Skeletal muscle satellite cell (primary cell): Measurements from ENCODE around the gene KIN.
"Not testable (repeated sequence)": the region's sequence is repeated elsewhere in the genome, so short reads cannot be mapped to it uniquely, and the experiment has no call there.

Source experiments
- H3K27me3 ChIP-seq: 2 replicates; pipeline ENCODE4 v1.7.0; 2013; ENCODE audit warnings: low read length; ENCODE audit not compliant: control insufficient read depth, insufficient read depth
- H3K36me3 ChIP-seq: 2 replicates; pipeline ENCODE4 v1.7.0; 2013; ENCODE audit warnings: mild to moderate bottlenecking, control low read depth, low read length; ENCODE audit not compliant: insufficient read depth
- H3K4me1 ChIP-seq: 2 replicates; pipeline ENCODE4 v1.7.0; 2013; ENCODE audit warnings: low read length; ENCODE audit not compliant: control insufficient read depth, insufficient read depth
- H3K4me2 ChIP-seq: 2 replicates; pipeline ENCODE4 v1.7.0; 2013; ENCODE audit warnings: mild to moderate bottlenecking, low read length
- H3K4me3 ChIP-seq: 2 replicates; pipeline ENCODE4 v1.7.0; 2013; ENCODE audit warnings: low read length
- H3K9ac ChIP-seq: 2 replicates; pipeline ENCODE4 v1.7.0; 2013; ENCODE audit warnings: mild to moderate bottlenecking, low read depth, low read length, moderate library complexity
- H3K9me3 ChIP-seq: replicated peaks from 2 replicates; pipeline ENCODE4 v1.7.0; 2013; ENCODE audit warnings: mild to moderate bottlenecking, control low read depth, low read length

KIN gene

DNA sequence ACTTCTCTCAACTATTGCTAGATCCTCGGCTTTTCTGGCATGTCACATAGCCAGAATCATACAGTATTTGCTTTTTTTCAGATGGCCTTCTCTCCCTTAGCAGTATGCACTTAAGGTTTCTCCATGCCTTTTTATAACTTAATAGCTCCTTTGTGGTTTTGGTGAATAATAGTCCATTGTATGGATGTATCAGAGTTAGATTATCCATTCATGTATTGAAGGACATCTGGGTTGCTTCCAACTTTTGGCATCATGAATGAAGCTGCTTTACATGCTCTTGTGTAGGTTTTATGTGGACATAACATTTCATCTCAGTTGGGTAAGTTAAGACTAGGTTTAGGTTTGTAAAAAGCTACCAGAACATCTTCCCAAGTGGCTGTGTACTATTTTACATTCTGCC lies 4.7 kb upstream of the KIN start:
- Histone ChIP-seq H3K9ac (no peak overlapping the region), H3K36me3 (peaks cover 7% of the 10 kb centered on the region), H3K4me3 (no peak overlapping the region), H3K9me3 (no peaks in the 10 kb centered on the region), H3K4me2 (no peak overlapping the region), H3K4me1 (peaks cover 35% of the 10 kb centered on the region), H3K27me3 (no peaks in the 10 kb centered on the region)

DNA sequence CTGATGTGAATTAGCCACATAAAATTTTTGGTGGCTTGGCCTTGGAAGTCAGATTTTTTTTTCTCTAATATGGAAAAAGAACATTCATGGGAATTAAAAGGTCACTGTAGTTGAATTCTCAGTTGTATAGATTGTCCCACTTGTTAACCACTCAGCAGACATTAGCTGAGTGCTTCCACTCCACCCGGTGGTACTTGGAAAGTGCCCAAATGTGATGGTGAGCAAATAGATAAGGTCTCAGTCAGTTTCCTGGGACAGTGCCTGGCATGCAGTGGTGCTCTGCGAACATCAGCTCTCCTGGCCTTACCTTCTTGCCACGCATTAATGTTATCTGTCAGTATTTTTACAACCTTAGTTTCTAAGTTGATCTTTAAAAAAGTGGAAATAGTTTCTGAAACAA lies 1.6 kb upstream of the KIN start:
- Histone ChIP-seq H3K4me2 (peak overlapping the region; percentile 96), H3K36me3 (no peaks in the 10 kb centered on the region), H3K9ac (peak overlapping the region; percentile 97), H3K9me3 (no peaks in the 10 kb centered on the region), H3K4me3 (peak overlapping the region; percentile 93), H3K4me1 (peaks cover 40% of the 10 kb centered on the region), H3K27me3 (no peaks in the 10 kb centered on the region)

DNA sequence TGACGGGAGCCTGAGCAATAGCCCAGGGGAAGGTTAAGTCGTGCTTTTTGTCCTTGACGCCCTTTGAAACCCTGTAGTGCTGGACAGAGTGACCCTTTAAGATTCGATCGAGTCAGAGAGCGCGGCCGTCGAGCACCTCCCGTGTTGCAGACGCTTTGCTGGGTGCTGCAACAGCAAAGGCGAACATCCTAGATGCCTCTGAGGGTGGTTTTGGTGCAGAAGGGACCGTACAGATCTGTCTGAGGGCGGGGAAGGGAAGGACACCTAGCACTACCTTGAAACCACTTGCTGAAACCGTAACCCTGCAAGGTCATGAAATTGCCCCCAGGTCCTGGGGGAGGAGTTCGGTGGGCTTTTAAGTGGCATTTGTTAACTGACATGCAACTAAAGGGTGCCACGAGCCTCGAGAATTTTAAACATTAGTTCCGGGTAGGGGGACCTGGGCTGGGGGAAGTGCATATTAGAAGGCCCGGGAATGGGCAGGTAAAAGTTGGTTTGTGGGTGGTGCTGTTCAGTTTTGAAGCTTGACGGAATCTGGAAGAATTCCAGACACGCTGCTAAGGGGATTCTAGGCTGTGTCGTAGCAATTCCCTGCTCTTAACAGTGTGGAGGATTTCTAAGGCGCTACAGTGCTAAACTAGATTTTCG lies 970 bp upstream of the KIN start:
- Histone ChIP-seq H3K4me3 (peak overlapping the region; percentile 93), H3K36me3 (no peaks in the 10 kb centered on the region), H3K9ac (peak overlapping the region; percentile 97), H3K9me3 (no peaks in the 10 kb centered on the region), H3K4me1 (peaks cover 40% of the 10 kb centered on the region), H3K4me2 (peak overlapping the region; percentile 96), H3K27me3 (no peaks in the 10 kb centered on the region)

DNA sequence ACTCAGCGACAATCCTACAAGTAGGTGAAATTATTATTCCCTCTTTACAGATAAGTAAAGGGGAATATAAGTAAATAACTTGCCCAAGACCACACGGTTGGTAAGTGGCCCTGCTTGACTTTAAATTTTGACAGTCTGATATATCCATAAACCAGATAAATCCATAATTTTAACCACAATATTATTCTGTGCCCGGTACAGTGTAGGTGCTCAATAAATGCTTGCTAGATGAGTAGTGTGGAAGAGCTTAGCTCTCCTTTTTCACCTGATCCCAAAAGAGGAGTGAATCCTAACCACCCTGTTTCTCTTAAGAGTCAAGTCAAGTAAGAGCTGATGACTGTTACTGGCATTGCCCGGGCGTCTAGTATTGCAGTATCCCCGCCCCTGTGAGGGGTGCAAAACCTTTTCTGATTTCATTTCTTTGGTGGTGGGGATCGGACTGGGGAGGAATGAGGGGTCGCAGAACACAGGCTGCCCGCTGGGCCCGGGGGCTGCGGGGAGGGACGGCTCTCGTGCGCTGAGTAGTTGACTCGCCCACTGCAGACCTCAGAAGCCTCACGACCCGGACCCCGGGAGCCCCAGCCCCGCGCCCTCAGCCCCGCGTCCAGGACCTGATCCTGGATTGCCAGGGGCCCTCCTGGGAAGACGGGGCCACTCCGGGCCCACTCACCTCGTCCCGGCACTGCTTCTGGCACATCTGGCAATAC lies 490 bp downstream of the KIN start:
- H3K4me1 ChIP-seq: peaks cover 29% of the 10 kb centered on the region
- no peaks in the 10 kb centered on the region for H3K27me3 ChIP-seq

DNA sequence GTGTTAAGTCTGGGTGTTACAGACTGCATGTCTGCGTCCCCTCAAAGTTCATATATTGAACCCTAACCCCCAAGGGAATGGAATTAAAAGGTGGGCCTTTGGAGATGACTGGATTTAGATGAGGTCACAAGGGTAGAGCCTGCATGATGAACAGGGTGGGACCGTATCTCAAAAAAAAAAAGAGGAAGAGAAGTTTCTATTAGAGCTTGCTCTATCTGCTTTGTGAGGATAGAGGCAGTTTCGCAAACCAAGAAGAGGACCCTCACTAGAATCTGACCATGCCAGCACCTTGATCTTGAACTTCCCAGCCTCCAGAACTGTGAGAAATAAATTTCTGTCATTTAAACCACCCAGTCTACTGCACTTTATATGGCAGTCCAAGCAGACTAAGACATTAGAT lies 1.4 kb downstream of the KIN start:
- Histone ChIP-seq H3K4me1 (peaks cover 27% of the 10 kb centered on the region), H3K27me3 (no peaks in the 10 kb centered on the region), H3K9ac (peak overlapping the region; percentile 97), H3K4me2 (peak overlapping the region; percentile 91), H3K4me3 (peak overlapping the region; percentile 93), H3K9me3 (no peaks in the 10 kb centered on the region), H3K36me3 (no peaks in the 10 kb centered on the region)

More for the DNA sequence above, 490 bp downstream of the KIN start:
- Histone ChIP-seq H3K4me2 (peak overlapping the region; percentile 91), H3K9ac (peak overlapping the region; percentile 97), H3K4me3 (peak overlapping the region; percentile 93), H3K36me3 (no peaks in the 10 kb centered on the region), H3K9me3 (no peaks in the 10 kb centered on the region)

DNA sequence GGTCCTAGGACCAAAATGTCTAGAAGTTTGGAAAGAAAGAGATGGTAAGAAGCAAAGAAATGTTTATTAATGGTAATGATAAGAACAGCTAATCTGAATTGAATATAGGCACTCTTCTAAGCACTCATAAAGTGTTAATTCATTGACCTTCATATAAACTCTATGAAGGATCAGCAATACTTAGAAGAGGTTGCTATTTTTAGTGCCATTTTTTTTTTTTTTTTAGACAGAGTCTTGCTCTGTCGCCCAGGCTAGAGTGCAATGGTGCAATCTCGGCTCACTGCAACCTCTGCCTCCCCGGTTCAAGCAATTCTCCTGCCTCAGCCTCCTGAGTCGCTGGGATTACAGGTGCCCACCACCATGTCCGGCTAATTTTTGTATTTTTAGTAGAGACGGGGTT lies 5.6 kb downstream of the KIN start:
- not testable (repeated sequence) for H3K9me3 ChIP-seq, H3K9ac ChIP-seq, H3K4me3 ChIP-seq, H3K27me3 ChIP-seq, H3K4me2 ChIP-seq
- Histone ChIP-seq H3K4me1 (peaks cover 12% of the 10 kb centered on the region), H3K36me3 (peaks cover 33% of the 10 kb centered on the region)

DNA sequence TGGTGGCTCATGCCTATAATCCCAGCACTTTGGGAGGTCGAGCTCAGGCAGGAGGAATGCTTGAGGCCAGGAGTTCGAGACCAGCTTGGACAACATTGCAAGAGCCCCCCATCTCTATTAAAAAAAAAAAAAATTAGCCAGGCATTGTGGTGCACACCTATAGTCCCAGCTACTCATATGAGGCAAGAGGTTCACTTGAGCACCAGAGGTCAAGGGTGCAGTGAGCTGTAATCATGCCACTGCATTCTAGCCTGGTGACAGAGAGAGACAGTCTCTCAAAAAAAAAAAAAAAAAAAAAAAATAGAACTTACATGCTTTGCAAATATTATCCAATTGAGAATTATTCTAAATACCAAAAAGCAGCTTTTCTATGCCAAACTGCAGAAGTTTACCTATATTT lies 11.0 kb downstream of the KIN start:
- no peaks in the 10 kb centered on the region for H3K27me3 ChIP-seq
- H3K4me2 ChIP-seq: no peak overlapping the region
- peaks cover 68% of the 10 kb centered on the region for H3K36me3 ChIP-seq
- no peaks in the 10 kb centered on the region for H3K4me1 ChIP-seq
- no peaks in the 10 kb centered on the region for H3K9me3 ChIP-seq
- H3K4me3 ChIP-seq: no peak overlapping the region
- no peak overlapping the region for H3K9ac ChIP-seq

DNA sequence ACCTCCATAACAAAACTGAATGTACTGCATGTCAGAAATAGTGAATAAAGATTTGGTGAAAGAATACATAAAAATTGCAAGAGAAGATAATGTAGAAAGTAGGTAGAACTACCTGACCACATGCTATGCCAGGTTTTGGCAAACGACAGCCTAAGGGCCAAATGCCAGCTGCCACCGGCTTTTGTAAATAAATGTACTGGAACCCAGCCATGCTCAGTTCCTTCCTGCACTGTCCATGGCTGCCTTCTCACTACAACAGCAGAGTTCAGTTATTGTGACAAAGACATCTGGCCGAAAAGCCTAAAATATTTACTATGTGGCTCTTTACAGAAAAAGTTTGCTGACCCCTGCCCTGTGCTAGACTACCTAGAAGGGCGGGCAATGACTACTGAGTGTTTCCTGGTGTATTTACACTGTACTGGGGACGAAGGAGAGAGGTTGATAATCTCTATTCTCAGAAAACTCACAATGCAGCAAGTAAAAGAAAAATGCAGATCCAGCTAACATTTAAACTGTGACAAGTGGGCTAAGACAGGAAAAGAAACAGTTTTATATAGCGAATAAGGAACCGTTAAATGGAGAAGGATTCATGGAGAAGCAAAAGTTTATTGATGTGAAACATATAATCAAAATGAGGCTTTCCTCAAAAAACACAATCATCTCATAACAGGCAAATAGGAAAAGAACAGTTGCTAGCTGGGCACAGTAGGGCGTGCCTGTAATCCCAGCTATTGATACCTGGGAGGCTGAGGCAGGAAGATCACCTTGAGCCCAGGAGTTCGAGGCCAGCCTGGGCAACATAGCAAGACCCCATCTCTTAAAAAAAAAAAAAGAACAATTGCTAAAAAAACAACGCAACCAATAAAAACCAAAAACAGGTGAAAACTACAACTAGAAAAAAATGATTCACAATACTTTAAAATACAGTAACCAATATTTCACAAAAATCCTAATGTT lies 13.7 kb downstream of the KIN start:
- no peak overlapping the region for H3K9ac ChIP-seq
- H3K9me3 ChIP-seq: no peaks in the 10 kb centered on the region
- H3K4me3 ChIP-seq: no peak overlapping the region
- no peaks in the 10 kb centered on the region for H3K4me1 ChIP-seq
- no peaks in the 10 kb centered on the region for H3K27me3 ChIP-seq
- H3K4me2 ChIP-seq: no peak overlapping the region
- peaks cover 69% of the 10 kb centered on the region for H3K36me3 ChIP-seq

DNA sequence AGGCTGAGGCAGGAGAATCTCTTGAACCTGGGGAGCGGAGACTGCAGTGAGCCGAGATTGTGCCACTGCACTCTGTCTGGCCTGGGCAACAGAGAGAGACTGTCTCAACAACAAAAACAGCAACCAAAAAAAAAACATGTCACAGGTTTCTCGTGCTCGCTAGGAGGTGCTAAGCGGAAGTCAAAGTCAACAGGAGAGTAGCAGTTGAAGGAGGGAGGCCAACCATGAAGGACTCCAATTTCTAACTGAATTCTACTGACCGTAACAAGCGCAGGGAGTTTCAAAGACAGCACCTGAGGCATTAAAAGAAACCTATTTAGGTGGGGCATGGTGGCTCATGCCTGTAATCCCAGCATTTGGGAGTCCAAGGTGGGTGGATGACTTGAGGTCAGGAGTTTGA lies 19.4 kb downstream of the KIN start:
- H3K4me1 ChIP-seq: peaks cover 14% of the 10 kb centered on the region
- no peak overlapping the region for H3K9ac ChIP-seq
- H3K4me3 ChIP-seq: no peak overlapping the region
- H3K36me3 ChIP-seq: peaks cover 64% of the 10 kb centered on the region
- H3K4me2 ChIP-seq: no peak overlapping the region
- no peaks in the 10 kb centered on the region for H3K9me3 ChIP-seq
- no peaks in the 10 kb centered on the region for H3K27me3 ChIP-seq

DNA sequence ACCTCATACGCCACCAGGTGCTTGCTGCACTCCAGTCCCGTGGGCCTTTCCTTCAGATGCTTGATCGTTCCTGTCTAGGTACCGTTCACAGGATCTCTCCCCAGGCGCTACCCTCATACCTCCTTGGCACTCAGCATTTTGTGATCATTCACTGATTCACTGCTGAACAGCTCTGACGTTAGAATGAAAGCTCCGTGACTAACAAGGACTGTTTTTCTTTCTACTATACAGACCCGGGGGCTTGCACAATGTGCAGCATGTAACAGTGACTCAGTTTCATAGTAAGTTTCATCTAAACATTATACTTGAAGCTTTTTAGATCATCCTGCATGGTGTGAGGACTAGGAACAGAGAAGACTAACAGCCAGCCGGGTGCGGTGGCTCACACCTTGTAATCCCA lies 20.6 kb downstream of the KIN start:
- H3K4me3 ChIP-seq: no peak overlapping the region
- no peaks in the 10 kb centered on the region for H3K9me3 ChIP-seq
- H3K9ac ChIP-seq: no peak overlapping the region
- peaks cover 65% of the 10 kb centered on the region for H3K36me3 ChIP-seq
- no peak overlapping the region for H3K4me2 ChIP-seq
- peaks cover 14% of the 10 kb centered on the region for H3K4me1 ChIP-seq
- no peaks in the 10 kb centered on the region for H3K27me3 ChIP-seq

DNA sequence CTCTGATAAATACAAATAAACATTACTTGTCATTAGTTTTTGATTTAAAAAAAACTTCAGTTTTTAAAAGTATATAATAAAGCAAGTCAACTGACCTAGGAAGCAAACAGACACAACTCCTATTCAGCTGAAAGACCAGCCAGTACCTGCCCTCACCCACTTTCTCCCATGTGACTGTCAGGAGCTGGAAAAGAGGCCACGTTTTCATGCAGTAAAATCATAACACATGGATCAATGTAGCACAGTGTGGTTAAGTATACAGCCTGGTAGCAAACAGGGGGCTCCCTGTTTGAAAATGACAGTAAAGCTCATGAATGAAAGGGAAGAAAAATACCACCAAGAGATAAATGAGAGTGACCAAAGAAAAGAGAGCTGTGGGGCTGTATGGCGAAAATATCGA lies 21.6 kb downstream of the KIN start:
- H3K36me3 ChIP-seq: peaks cover 64% of the 10 kb centered on the region

More for the DNA sequence above, 21.6 kb downstream of the KIN start:
- H3K9me3 ChIP-seq: no peaks in the 10 kb centered on the region
- H3K4me2 ChIP-seq: no peak overlapping the region
- H3K27me3 ChIP-seq: no peaks in the 10 kb centered on the region
- no peak overlapping the region for H3K4me3 ChIP-seq
- no peak overlapping the region for H3K9ac ChIP-seq
- peaks cover 14% of the 10 kb centered on the region for H3K4me1 ChIP-seq
